Transverse colon (tissue), 4 donors: ENCODE data around the gene GABPB2. TPM values are rescaled to one million over a fixed set of nuclear protein-coding genes. Genes with fewer than 3 reads are reported as not detected.

Experiments
- DNase-seq: peaks from one replicate; pipeline ENCODE4 v3.0.0-alpha.2; 2019
- H3K27ac ChIP-seq, 4 donors: fragments of 200-600 bp; sonication (generic); 2 replicates each; pipeline ENCODE4 v1.5.1; 2016 to 2018; ENCODE audit warnings: inconsistent platforms in 4 of 4
- H3K27me3 ChIP-seq: fragments of 200-600 bp; sonication (generic); 2 replicates; pipeline ENCODE4 v1.5.1; 2017; ENCODE audit warnings: inconsistent platforms
- H3K36me3 ChIP-seq, 4 donors: fragments of 200-600 bp; sonication (generic); 2 replicates each; pipeline ENCODE4 v1.5.1; 2017 to 2019; ENCODE audit warnings: inconsistent platforms in 4 of 4
- H3K4me1 ChIP-seq, 4 donors: fragments of 200-600 bp; sonication (generic); 2 replicates each; pipeline ENCODE4 v1.5.1; 2017 to 2020; ENCODE audit warnings: inconsistent platforms in 4 of 4
- H3K4me3 ChIP-seq, 4 donors: fragments of 200-600 bp; sonication (generic); 1 replicate in 1 of 4; 2 replicates in 3 of 4; pipeline versions ENCODE4 v1.5.1 to v1.6.1; 2017 to 2019; ENCODE audit warnings: inconsistent platforms in 4 of 4
- H3K9me3 ChIP-seq, 2 donors: fragments of 200-600 bp; sonication (generic); 2 replicates each; pipeline ENCODE4 v1.5.1; 2017 to 2019; ENCODE audit warnings: inconsistent platforms in 2 of 2
- EP300 ChIP-seq: sonication (generic); formaldehyde crosslinking; IDR thresholded peaks from one replicate; pipeline ENCODE4 v1.6.1; 2017; ENCODE audit warnings: antibody characterized with exemption, low read depth
- POLR2A ChIP-seq: fragments of 450-650 bp; IDR thresholded peaks from one replicate; pipeline ENCODE4 v1.6.1; 2016; ENCODE audit warnings: antibody characterized with exemption, mild to moderate bottlenecking, moderate library complexity
- POLR2AphosphoS5 ChIP-seq, 3 donors: sonication (generic); formaldehyde crosslinking; IDR thresholded peaks; one replicate each; pipeline ENCODE4 v1.6.1; 2016; ENCODE audit warnings: antibody characterized with exemption in 3 of 3
- WGBS, 2 donors: methylation state at CpG; one replicate each; pipeline ENCODE4 v1.1.5; 2018; ENCODE audit warnings: low coverage in 1 of 2; 5-methylcytosine and 5-hydroxymethylcytosine counted together
- in situ Hi-C, 4 donors: fragments of 200-750 bp; cut with MboI; loops; one replicate each; pipeline versions ENCODE4 v1.15.0 to v1.15.1; 2017; ENCODE audit warnings: low sequenced_read_pairs in 3 of 4, low pct_ligation_motif_present in 1 of 4, low pct_unique_long_range_greater_than_20kb in 1 of 4
- intact Hi-C: fragments of 100-400 bp; cut with DNase I; formaldehyde crosslinking; loops from one replicate; pipeline ENCODE4 v1.15.1; 2023; ENCODE audit warnings: low total_unique reads
- total RNA-seq, 4 donors: library from RNA; depleted of rRNA; stranded (reverse); fragments of >200 nt; gene quantifications; one replicate each; pipeline ENCODE4 v1.1.0, GENCODE V29; 2016
- TF ChIP-seq, protein P1 (sequence below), 5 experiments: fragments of 200-600 bp in 3 of 5; fragments of 450-650 bp in 2 of 5; sonication (generic) in 3 of 5; IDR thresholded peaks; 1 replicate in 2 of 5; 2 replicates in 3 of 5; pipeline ENCODE4 v1.5.1; 2016 to 2017; ENCODE audit warnings: antibody characterized with exemption in 5 of 5, inconsistent platforms in 3 of 5, mild to moderate bottlenecking in 2 of 5, moderate library complexity in 1 of 5

Gene GABPB2
- total RNA-seq, 4 donors from 2014 or later, result 9.6 to 19.8 (median 10.2) TPM

DNA sequence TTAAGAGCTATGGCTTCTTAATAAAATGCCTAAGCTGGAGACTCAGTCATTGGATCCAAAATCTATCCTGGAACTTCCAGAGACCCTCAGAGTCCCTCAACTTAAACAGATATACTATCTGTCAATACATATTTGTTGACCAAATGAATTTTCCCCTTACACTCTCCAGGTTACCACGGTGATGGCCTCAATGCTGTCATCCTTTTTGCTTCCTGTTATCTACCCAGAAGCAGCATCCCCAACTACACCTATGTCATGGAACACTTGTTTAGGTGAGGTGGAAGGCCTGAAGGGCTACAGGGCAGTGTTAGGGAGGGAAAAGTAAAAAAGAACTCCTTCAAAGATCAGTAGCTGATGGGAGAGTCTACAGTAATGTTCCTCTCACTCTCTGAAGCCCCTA lies 27.4 kb upstream of the GABPB2 start:
- in situ Hi-C loops, result loop anchor here in 1 of 4 donors (25.0 kb wide), 1 partner anchor 119 kb away; the partner anchor contains the start of genes LYSMD1, SCNM1 and TNFAIP8L2

DNA sequence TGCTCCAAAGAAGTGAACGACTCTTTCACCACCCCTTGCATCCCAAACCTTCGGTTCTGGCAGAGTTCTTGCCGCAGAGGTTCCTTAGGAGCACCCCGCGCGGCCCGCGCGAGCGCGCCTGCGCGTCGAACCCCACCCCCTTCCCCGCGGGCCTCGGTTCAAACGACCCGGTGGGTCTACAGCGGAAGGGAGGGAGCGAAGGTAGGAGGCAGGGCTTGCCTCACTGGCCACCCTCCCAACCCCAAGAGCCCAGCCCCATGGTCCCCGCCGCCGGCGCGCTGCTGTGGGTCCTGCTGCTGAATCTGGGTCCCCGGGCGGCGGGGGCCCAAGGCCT lies 23.0 kb upstream of the GABPB2 start, which contains the start of gene C1orf56:
Gene C1orf56 (plus strand): TSS at position 161 of the 334 bp plus-strand sequence. CDS start 97 bp downstream, at position 258.
- intact Hi-C loops (no loop called here), in situ Hi-C loops (loop anchor here in 1 of 4 donors (25.0 kb wide), 1 partner anchor 115 kb away; the partner anchor contains the start of genes LYSMD1, SCNM1 and TNFAIP8L2)
- Histone ChIP-seq H3K4me1 (peaks cover 3 to 16% (median 10%) of the 10 kb centered on the region in 4 donors), H3K36me3 (peaks cover 0 to 6% (median 0%) of the 10 kb centered on the region in 4 donors), H3K27me3 (no peaks in the 10 kb centered on the region), H3K27ac (peak within 1 kb of the TSS; percentile 85 to 89 (median 88)), H3K9me3 (no peaks in the 10 kb centered on the region), H3K4me3 (peak within 1 kb of the TSS; percentile 54 to 80 (median 62))
- 0 to 1% methylated on average over 2 to 24 of the region's 29 CpGs for WGBS, 2 donors
- TF ChIP-seq POLR2A (peak; percentile 28), EP300 (no peak), POLR2AphosphoS5 (IDR thresholded peaks at IDR 0.05) (peak; percentile 73 to 83 (median 73))
- TF ChIP-seq, protein P1, sequence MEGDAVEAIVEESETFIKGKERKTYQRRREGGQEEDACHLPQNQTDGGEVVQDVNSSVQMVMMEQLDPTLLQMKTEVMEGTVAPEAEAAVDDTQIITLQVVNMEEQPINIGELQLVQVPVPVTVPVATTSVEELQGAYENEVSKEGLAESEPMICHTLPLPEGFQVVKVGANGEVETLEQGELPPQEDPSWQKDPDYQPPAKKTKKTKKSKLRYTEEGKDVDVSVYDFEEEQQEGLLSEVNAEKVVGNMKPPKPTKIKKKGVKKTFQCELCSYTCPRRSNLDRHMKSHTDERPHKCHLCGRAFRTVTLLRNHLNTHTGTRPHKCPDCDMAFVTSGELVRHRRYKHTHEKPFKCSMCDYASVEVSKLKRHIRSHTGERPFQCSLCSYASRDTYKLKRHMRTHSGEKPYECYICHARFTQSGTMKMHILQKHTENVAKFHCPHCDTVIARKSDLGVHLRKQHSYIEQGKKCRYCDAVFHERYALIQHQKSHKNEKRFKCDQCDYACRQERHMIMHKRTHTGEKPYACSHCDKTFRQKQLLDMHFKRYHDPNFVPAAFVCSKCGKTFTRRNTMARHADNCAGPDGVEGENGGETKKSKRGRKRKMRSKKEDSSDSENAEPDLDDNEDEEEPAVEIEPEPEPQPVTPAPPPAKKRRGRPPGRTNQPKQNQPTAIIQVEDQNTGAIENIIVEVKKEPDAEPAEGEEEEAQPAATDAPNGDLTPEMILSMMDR (IDR thresholded peaks at IDR 0.05), result no peak
- DNase-seq, result peak; percentile 77

More for the DNA sequence above, 27.4 kb upstream of the GABPB2 start:
- Histone ChIP-seq H3K9me3 (no peaks in the 10 kb centered on the region), H3K27me3 (no peaks in the 10 kb centered on the region), H3K27ac (no peak overlapping the region), H3K4me3 (no peak overlapping the region), H3K36me3 (no peaks in the 10 kb centered on the region), H3K4me1 (peaks cover 3 to 8% (median 7%) of the 10 kb centered on the region in 4 donors)
- no peak for DNase-seq
- TF ChIP-seq POLR2A (no peak), EP300 (no peak), POLR2AphosphoS5 (IDR thresholded peaks at IDR 0.05) (no peak)
- TF ChIP-seq, protein P1 (IDR thresholded peaks at IDR 0.05), result no peak
- 80 to 84% methylated on average over 1 of the region's 1 CpG for WGBS, 2 donors
- intact Hi-C loops, result no loop called here

DNA sequence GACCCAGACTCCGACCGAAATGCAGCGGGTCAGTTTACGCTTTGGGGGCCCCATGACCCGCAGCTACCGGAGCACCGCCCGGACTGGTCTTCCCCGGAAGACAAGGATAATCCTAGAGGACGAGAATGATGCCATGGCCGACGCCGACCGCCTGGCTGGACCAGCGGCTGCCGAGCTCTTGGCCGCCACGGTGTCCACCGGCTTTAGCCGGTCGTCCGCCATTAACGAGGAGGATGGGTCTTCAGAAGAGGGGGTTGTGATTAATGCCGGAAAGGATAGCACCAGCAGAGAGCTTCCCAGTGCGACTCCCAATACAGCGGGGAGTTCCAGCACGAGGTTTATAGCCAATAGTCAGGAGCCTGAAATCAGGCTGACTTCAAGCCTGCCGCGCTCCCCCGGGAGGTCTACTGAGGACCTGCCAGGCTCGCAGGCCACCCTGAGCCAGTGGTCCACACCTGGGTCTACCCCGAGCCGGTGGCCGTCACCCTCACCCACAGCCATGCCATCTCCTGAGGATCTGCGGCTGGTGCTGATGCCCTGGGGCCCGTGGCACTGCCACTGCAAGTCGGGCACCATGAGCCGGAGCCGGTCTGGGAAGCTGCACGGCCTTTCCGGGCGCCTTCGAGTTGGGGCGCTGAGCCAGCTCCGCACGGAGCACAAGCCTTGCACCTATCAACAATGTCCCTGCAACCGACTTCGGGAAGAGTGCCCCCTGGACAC lies 22.5 kb upstream of the GABPB2 start:
- Histone ChIP-seq H3K27me3 (no peaks in the 10 kb centered on the region), H3K9me3 (no peaks in the 10 kb centered on the region), H3K4me3 (peak overlapping the region; percentile 54 to 80 (median 62)), H3K27ac (peak overlapping the region; percentile 85 to 89 (median 88)), H3K36me3 (peaks cover 0 to 11% (median 2%) of the 10 kb centered on the region in 4 donors), H3K4me1 (peaks cover 3 to 16% (median 10%) of the 10 kb centered on the region in 4 donors)
- in situ Hi-C loops (loop anchor here in 1 of 4 donors (25.0 kb wide), 1 partner anchor 114 kb away; the partner anchor contains the start of genes LYSMD1, SCNM1 and TNFAIP8L2), intact Hi-C loops (no loop called here)
- TF ChIP-seq POLR2AphosphoS5 (IDR thresholded peaks at IDR 0.05), result peak in 2 of 3 donors; percentile 25 to 61
- no peak for TF ChIP-seq POLR2A
- TF ChIP-seq EP300, result no peak
- TF ChIP-seq, protein P1 (IDR thresholded peaks at IDR 0.05), result peak in 2 of 5 experiments; percentile 52 to 56
- 1% methylated on average over 40 of the region's 48 CpGs; no CpG with 5 or more reads in 1 of the 2 donors for WGBS, 2 donors
- DNase-seq, result peak; percentile 76

DNA sequence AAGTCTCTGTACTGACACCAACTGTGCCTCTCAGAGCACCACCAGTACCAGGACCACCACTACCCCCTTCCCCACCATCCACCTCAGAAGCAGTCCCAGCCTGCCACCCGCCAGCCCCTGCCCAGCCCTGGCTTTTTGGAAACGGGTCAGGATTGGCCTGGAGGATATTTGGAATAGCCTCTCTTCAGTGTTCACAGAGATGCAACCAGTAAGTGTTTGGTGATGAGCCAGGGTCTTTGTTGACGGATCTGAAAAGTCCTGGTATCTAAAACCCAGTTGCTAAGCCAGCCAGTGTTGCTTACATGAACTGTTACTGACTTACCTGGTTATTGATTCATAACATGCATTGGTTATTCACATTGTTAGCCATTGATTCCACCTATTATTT lies 21.9 kb upstream of the GABPB2 start:
- DNase-seq, result no peak
- in situ Hi-C loops (loop anchor here in 1 of 4 donors (25.0 kb wide), 1 partner anchor 114 kb away; the partner anchor contains the start of genes LYSMD1, SCNM1 and TNFAIP8L2), intact Hi-C loops (no loop called here)
- Histone ChIP-seq H3K27ac (peak overlapping the region; percentile 85 to 89 (median 88)), H3K9me3 (no peaks in the 10 kb centered on the region), H3K4me1 (peaks cover 3 to 16% (median 10%) of the 10 kb centered on the region in 4 donors), H3K27me3 (no peaks in the 10 kb centered on the region), H3K4me3 (peak overlapping the region; percentile 54 to 80 (median 62)), H3K36me3 (peaks cover 0 to 17% (median 5%) of the 10 kb centered on the region in 4 donors)
- WGBS, 2 donors, result 35 to 40% methylated on average over 1 to 3 of the region's 3 CpGs
- TF ChIP-seq, protein P1 (IDR thresholded peaks at IDR 0.05), result peak in 3 of 5 experiments; percentile 41 to 53 (median 43)
- TF ChIP-seq EP300 (no peak), POLR2AphosphoS5 (IDR thresholded peaks at IDR 0.05) (no peak)
